Measurements from ENCODE around the gene GSTO2.

DNA sequence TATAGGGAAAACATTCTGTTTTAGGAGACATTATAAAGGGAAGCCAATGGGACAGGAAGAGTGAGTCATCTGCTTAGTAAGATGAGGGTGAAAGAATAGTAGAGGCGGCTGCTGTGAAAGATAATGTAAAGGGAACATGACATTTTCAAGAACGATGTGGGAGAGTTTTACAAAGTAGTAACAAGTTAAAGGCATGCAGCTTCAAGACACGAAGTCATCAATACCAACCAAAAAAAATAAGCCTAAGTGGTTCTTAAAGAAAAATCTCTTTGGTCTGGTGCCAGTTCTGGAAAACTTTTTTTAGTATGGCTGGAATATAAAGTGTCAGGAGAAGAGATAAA, 8.2 kb upstream of the GSTO2 start:
- TF ChIP-seq ESRRA (IDR thresholded peaks at IDR 0.05; ENCODE audit: low read length) (no peak), HCFC1 (IDR thresholded peaks at IDR 0.05; ENCODE audit: low read length) (no peak), ZNF217 (IDR thresholded peaks at IDR 0.05) (no peak), TARDBP (IDR thresholded peaks at IDR 0.05; ENCODE audit: borderline replicate concordance) (no peak), TAF1 (IDR thresholded peaks at IDR 0.05; ENCODE audit: borderline replicate concordance, low read depth, low read length) (no peak), SIN3A (IDR thresholded peaks at IDR 0.05; ENCODE audit: low read depth, low read length) (no peak), BHLHE40 (IDR thresholded peaks at IDR 0.05; ENCODE audit: borderline replicate concordance in 1 of 2, low read depth in 2 of 2, low read length in 1 of 2) (no peak), TBL1XR1 (IDR thresholded peaks at IDR 0.05; ENCODE audit: low read depth, low read length) (no peak), POLR2A (IDR thresholded peaks at IDR 0.05; ENCODE audit: low read depth, low read length) (no peak), EZH2 (IDR thresholded peaks at IDR 0.05; ENCODE audit: borderline replicate concordance, control insufficient read depth, low read depth, low read length) (no peak), SRF (IDR thresholded peaks at IDR 0.05; ENCODE audit: low read depth in 2 of 2, low read length in 2 of 2) (no peak)
- TF ChIP-seq, protein P1, sequence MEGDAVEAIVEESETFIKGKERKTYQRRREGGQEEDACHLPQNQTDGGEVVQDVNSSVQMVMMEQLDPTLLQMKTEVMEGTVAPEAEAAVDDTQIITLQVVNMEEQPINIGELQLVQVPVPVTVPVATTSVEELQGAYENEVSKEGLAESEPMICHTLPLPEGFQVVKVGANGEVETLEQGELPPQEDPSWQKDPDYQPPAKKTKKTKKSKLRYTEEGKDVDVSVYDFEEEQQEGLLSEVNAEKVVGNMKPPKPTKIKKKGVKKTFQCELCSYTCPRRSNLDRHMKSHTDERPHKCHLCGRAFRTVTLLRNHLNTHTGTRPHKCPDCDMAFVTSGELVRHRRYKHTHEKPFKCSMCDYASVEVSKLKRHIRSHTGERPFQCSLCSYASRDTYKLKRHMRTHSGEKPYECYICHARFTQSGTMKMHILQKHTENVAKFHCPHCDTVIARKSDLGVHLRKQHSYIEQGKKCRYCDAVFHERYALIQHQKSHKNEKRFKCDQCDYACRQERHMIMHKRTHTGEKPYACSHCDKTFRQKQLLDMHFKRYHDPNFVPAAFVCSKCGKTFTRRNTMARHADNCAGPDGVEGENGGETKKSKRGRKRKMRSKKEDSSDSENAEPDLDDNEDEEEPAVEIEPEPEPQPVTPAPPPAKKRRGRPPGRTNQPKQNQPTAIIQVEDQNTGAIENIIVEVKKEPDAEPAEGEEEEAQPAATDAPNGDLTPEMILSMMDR (IDR thresholded peaks at IDR 0.05 in 2 of 3, conservative IDR thresholded peaks at IDR 0.05 in 1 of 3; ENCODE audit: control insufficient read depth in 2 of 3, extremely low read depth in 1 of 3, insufficient read depth in 1 of 3, low read depth in 3 of 3, low read length in 3 of 3), result no peak
- TF ChIP-seq, protein P2, sequence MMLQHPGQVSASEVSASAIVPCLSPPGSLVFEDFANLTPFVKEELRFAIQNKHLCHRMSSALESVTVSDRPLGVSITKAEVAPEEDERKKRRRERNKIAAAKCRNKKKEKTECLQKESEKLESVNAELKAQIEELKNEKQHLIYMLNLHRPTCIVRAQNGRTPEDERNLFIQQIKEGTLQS (IDR thresholded peaks at IDR 0.05; ENCODE audit: borderline replicate concordance, extremely low read depth, low read depth, low read length), result no peak
- TF ChIP-seq, protein P3, sequence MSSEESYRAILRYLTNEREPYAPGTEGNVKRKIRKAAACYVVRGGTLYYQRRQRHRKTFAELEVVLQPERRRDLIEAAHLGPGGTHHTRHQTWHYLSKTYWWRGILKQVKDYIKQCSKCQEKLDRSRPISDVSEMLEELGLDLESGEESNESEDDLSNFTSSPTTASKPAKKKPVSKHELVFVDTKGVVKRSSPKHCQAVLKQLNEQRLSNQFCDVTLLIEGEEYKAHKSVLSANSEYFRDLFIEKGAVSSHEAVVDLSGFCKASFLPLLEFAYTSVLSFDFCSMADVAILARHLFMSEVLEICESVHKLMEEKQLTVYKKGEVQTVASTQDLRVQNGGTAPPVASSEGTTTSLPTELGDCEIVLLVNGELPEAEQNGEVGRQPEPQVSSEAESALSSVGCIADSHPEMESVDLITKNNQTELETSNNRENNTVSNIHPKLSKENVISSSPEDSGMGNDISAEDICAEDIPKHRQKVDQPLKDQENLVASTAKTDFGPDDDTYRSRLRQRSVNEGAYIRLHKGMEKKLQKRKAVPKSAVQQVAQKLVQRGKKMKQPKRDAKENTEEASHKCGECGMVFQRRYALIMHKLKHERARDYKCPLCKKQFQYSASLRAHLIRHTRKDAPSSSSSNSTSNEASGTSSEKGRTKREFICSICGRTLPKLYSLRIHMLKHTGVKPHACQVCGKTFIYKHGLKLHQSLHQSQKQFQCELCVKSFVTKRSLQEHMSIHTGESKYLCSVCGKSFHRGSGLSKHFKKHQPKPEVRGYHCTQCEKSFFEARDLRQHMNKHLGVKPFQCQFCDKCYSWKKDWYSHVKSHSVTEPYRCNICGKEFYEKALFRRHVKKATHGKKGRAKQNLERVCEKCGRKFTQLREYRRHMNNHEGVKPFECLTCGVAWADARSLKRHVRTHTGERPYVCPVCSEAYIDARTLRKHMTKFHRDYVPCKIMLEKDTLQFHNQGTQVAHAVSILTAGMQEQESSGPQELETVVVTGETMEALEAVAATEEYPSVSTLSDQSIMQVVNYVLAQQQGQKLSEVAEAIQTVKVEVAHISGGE (CRISPR knock-in tag; IDR thresholded peaks at IDR 0.05), result no peak

All from GM12878 (cell line).